ENCODE results near the gene ITFG2. TPM values are rescaled to one million over a fixed set of nuclear protein-coding genes. Genes with fewer than 3 reads are reported as not detected.

ITFG2 gene
- total RNA-seq, 2 donors from 2014 or later: 32.4 to 65.9 TPM

DNA sequence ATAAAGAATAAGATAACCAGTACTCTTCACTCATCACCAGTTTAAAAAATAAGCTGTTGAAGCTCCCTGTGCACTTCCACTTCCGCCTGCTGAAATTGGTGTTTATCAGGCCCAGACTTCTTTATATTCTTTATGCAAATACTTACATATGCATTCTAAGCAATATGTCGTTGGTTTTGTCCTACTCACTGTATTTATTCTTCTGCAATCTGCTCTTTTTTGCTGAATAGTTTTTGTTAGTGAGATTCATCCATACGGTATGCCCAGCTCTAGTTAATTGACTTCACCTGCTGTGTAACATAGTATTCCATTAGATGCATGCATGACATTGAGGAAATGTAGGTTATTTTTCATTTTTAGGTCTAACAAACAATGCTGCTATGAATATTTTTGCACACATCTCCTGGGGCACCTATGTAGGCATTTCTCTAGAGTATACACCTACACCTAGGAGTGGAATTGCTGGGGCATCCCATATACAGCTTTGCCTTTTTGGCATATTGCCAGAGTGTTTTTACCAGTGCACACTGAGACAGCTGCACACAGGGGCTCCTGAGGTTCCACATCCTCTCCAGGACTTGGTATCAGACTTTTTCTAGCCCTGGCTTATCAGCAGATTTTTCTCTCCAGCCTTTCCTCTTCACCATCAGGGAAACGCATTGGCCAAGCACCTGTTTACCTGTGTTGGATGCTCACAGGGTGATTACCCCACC, 23.4 kb downstream of the ITFG2 start:
- intact Hi-C loops (cut with DNase I): no loop called here
- H3K4me1 ChIP-seq: peaks cover 11% of the 10 kb centered on the region
- no peaks in the 10 kb centered on the region for H3K9me3 ChIP-seq
- H3K4me3 ChIP-seq: no peak overlapping the region
- H3K36me3 ChIP-seq (replicated peaks in 1 of 2; ENCODE audit: insufficient read depth in 1 of 2, low read depth in 2 of 2): no peaks in the 10 kb centered on the region
- 71% methylated on average over 4 of the region's 4 CpGs for WGBS, 2 donors
- no peak for DNase-seq
- no peak for ATAC-seq
- no peak for TF ChIP-seq POLR2A (IDR thresholded peaks at IDR 0.05)
- TF ChIP-seq, protein P1, sequence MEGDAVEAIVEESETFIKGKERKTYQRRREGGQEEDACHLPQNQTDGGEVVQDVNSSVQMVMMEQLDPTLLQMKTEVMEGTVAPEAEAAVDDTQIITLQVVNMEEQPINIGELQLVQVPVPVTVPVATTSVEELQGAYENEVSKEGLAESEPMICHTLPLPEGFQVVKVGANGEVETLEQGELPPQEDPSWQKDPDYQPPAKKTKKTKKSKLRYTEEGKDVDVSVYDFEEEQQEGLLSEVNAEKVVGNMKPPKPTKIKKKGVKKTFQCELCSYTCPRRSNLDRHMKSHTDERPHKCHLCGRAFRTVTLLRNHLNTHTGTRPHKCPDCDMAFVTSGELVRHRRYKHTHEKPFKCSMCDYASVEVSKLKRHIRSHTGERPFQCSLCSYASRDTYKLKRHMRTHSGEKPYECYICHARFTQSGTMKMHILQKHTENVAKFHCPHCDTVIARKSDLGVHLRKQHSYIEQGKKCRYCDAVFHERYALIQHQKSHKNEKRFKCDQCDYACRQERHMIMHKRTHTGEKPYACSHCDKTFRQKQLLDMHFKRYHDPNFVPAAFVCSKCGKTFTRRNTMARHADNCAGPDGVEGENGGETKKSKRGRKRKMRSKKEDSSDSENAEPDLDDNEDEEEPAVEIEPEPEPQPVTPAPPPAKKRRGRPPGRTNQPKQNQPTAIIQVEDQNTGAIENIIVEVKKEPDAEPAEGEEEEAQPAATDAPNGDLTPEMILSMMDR (IDR thresholded peaks at IDR 0.05): no peak
- no peaks in the 10 kb centered on the region for H3K27me3 ChIP-seq
- H3K27ac ChIP-seq: no peak overlapping the region

DNA sequence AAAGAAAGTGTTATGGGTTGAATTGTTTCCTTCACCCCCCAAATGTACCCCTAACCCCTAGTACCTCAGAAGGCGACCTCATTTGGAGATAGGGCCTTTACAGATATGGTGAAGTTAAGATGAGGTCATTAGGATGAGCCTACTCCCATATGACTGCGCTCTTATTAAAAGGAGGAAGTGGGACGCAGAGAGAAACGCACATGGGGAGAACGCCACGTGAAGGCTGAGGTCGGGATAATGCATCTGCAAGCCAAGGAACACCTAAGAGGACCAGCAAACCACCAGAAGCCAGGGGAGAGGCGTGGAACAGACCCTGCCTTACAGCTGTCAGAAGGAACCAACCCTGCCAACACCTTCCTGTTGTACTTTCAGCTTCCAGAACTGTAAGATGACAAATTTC, 24.1 kb downstream of the ITFG2 start:
- WGBS, 2 donors: 86 to 89% methylated on average over 8 of the region's 8 CpGs
- peaks cover 11% of the 10 kb centered on the region for H3K4me1 ChIP-seq
- intact Hi-C loops (cut with DNase I): no loop called here

DNA sequence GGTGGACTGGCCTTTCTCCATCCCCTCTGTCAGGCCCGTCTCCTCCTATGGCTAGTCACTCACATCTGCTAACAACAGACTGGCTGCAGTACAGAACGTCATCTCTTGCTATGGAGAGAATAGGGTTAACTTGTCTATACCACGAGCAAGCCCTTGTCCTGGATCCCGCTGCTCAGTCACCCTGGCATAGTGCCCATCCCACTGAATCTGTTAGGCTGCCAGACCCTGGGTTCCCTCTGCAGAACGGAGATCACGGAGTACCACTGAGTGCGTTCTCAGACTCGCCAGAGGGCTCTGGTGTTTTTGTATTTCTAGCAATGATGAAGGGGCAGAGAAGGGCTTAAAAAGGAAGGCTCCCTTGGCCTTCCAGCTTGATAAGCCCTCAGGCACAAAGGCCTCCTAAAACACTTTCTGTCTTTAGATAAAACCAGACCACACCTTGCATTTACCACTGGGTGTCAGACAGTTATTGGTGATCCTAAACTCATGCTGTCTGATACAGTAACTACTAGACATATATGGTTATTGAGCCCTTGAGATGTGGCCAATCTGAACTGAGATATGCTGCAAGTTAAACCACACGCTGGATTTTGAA, 28.7 kb downstream of the ITFG2 start:
- no peak for ATAC-seq
- TF ChIP-seq, protein P1 (IDR thresholded peaks at IDR 0.05): no peak
- no peak for TF ChIP-seq POLR2A (IDR thresholded peaks at IDR 0.05)
- H3K27me3 ChIP-seq: no peaks in the 10 kb centered on the region
- H3K27ac ChIP-seq: no peak overlapping the region
- H3K4me3 ChIP-seq: no peak overlapping the region
- 57 to 78% methylated on average over 8 to 9 of the region's 9 CpGs for WGBS, 2 donors
- no peaks in the 10 kb centered on the region for H3K9me3 ChIP-seq
- intact Hi-C loops (cut with DNase I): no loop called here
- no peak for DNase-seq
- no peaks in the 10 kb centered on the region for H3K4me1 ChIP-seq
- H3K36me3 ChIP-seq (replicated peaks in 1 of 2; ENCODE audit: insufficient read depth in 1 of 2, low read depth in 2 of 2): no peaks in the 10 kb centered on the region

More for the DNA sequence above, 24.1 kb downstream of the ITFG2 start:
- Histone ChIP-seq H3K27ac (no peak overlapping the region), H3K9me3 (no peaks in the 10 kb centered on the region), H3K4me3 (no peak overlapping the region), H3K27me3 (no peaks in the 10 kb centered on the region), H3K36me3 (replicated peaks in 1 of 2; ENCODE audit: insufficient read depth in 1 of 2, low read depth in 2 of 2) (no peaks in the 10 kb centered on the region)
- ATAC-seq (no peak), DNase-seq (no peak)
- no peak for TF ChIP-seq POLR2A (IDR thresholded peaks at IDR 0.05)
- TF ChIP-seq, protein P1 (IDR thresholded peaks at IDR 0.05): no peak

DNA sequence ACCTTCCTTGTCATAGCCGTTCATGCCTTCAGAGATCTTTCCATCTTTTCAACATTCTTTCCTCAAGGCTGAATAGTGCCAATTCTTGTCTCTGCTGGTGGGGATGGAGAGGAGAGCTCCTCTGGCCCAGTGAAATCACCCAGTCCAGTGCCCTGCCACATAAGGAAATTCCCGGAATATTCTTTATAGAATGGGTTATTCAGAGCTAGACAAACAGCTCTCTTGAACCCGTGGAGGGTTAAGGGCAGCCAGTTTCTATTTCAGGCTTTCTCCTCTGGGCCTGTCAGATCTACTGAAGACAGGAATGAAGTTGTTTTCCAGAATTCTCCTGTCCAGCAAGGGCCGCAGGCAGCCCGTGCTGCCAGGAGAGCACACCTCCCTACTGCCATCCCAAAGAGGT, 30.5 kb downstream of the ITFG2 start:
- H3K27me3 ChIP-seq: no peaks in the 10 kb centered on the region

More for the DNA sequence above, 30.5 kb downstream of the ITFG2 start:
- intact Hi-C loops (cut with DNase I): no loop called here
- Histone ChIP-seq H3K27ac (no peak overlapping the region), H3K36me3 (replicated peaks in 1 of 2; ENCODE audit: insufficient read depth in 1 of 2, low read depth in 2 of 2) (no peaks in the 10 kb centered on the region), H3K9me3 (no peaks in the 10 kb centered on the region), H3K4me1 (no peaks in the 10 kb centered on the region), H3K4me3 (no peak overlapping the region)
- 79 to 86% methylated on average over 3 to 5 of the region's 5 CpGs for WGBS, 2 donors
- ATAC-seq: no peak
- TF ChIP-seq, protein P1 (IDR thresholded peaks at IDR 0.05): no peak
- TF ChIP-seq POLR2A (IDR thresholded peaks at IDR 0.05): no peak
- DNase-seq: no peak
